LNCaP clone FGC (cell line): ENCODE results near the gene NPSR1.

Experiments
- DNase-seq: peaks from one replicate; pipeline ENCODE4 v3.0.0-alpha.2; 2011; ENCODE audit warnings: low read depth
- H3K4me3 ChIP-seq: 2 replicates; pipeline ENCODE4 v1.5.1; 2011; ENCODE audit warnings: mild to moderate bottlenecking, low read depth, low read length, control low read depth
- TF ChIP-seq, protein P1 (sequence below): IDR thresholded peaks from 2 replicates; pipeline ENCODE4 v1.5.1; 2012; ENCODE audit warnings: mild to moderate bottlenecking; ENCODE audit not compliant: control insufficient read depth, insufficient read depth; ENCODE audit errors: extremely low read depth

The NPSR1 gene

DNA sequence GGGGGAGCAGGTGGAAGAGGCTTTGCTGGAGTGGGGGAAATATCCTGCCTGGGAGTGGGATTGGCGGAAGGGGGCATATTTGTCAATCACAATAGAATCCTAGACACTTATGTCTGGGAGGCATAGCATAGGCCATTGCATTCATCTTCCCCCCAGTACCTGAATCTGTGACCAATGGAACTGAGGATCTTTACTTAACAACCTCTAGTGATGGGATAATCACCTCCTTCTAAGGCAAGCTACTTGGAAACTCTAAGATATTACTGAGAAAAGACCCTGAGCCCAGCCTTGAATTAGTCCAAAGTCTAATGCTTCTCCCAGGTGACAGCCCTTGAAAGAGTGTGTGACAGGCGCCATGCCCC, 90.7 kb downstream of the NPSR1 start:
- TF ChIP-seq, protein P1, sequence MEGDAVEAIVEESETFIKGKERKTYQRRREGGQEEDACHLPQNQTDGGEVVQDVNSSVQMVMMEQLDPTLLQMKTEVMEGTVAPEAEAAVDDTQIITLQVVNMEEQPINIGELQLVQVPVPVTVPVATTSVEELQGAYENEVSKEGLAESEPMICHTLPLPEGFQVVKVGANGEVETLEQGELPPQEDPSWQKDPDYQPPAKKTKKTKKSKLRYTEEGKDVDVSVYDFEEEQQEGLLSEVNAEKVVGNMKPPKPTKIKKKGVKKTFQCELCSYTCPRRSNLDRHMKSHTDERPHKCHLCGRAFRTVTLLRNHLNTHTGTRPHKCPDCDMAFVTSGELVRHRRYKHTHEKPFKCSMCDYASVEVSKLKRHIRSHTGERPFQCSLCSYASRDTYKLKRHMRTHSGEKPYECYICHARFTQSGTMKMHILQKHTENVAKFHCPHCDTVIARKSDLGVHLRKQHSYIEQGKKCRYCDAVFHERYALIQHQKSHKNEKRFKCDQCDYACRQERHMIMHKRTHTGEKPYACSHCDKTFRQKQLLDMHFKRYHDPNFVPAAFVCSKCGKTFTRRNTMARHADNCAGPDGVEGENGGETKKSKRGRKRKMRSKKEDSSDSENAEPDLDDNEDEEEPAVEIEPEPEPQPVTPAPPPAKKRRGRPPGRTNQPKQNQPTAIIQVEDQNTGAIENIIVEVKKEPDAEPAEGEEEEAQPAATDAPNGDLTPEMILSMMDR = no peak
- no peak overlapping the region for H3K4me3 ChIP-seq
- DNase-seq = no peak

DNA sequence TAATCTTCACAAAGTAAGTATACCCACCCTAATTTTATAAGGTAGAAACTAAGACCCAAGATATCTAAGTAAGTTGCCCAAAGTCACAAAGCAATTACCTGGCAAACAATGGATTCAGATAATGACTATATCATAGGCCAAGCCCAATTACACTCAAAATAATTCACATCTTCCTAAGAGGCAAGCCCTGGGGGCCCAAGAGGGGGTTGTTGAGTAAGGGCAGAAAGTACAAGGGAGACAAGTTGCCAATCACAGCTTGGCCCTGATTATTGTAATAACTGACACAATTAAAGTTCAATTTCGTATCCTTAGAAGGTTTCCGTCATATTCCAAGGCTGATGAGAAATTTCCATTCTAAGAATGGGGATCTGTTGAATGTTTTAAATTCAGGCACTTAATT, 91.4 kb downstream of the NPSR1 start:
- TF ChIP-seq, protein P1 = no peak

DNA sequence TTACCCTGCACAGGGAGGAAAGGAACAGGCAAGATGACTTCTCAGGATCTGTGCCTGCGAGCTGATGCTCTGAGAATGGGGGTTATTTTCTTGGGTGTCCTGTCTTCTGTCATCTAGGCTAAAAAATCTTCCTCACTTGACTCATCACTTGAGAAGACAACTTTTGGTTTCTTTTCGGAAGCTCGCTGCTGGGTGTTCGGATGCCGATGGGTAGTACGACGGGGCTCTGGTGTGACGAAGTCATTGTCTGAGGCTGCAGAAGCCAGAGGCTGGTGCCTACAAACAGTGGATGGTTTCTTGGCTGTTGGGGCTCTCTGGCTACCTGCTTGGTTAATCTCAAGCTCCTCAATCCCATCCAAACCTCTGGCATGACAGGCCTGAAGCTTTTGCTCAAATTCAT, 92.2 kb downstream of the NPSR1 start:
- no peak overlapping the region for H3K4me3 ChIP-seq
- TF ChIP-seq, protein P1 = no peak
- no peak for DNase-seq

More for the DNA sequence above, 91.4 kb downstream of the NPSR1 start:
- no peak for DNase-seq
- H3K4me3 ChIP-seq = no peak overlapping the region

DNA sequence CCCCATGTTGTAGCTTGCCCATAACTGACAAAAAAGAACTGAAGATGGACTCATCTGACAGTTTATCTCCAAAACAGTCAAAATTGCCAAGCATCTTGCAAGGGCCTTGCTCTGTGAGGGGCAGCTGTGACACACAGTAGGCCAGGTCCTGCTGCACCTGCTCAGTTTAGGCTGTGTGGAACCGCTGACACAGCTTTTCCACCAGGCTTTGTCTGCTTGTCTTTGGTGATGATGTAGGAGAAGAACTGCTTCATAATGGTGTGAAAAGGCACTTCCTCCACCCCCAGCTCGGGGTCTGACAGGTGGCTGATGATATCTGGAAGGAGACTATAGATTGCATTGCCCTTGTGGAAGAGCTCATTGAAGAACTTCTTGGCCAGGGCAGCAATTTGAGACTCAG, 92.6 kb downstream of the NPSR1 start:
- no peak overlapping the region for H3K4me3 ChIP-seq
- no peak for DNase-seq
- TF ChIP-seq, protein P1 = no peak

DNA sequence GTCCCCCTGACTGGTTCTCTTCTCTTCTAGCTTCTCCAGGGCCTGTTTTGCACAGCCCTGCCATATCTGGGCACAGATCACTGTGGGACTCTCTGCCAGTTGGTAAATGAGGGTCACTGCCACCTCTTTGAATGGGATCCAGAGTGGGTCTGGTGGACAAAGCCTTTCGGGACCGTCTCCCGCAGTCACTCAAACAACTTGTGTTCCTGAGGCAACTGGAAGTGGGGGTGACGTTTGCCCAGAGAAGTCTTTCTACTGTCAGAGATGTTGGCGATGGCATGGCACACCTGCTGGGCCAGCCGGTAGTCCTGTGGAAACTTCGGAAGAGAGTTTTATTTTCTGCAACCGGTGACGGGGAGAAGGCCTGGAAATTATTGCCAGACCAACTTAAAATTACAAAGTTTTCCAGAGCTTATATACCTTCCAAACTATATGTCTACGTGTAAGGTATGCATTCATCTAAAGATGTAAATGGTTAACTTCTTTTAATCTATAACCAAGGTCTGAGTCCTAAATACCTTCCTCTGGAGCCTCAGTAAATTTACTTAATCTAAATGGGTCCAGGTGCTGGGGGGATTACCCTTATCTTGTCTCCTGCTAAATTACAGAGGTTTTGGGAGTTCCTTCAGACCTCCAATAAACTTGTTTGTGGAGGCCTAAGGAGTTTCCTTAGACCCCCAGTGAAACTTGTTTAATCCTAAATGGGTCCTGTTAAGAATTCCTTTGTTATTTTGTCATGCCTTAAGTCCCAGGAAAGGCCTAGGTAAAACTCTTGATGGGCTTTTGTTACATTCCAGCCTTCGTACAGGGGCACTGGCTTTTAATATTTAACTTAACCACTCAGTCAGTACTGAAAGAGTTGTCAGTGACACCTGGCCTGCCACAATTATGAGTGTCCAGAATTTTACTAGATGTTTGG, 94.0 kb downstream of the NPSR1 start:
- no peak overlapping the region for H3K4me3 ChIP-seq
- TF ChIP-seq, protein P1 = no peak
- no peak for DNase-seq

DNA sequence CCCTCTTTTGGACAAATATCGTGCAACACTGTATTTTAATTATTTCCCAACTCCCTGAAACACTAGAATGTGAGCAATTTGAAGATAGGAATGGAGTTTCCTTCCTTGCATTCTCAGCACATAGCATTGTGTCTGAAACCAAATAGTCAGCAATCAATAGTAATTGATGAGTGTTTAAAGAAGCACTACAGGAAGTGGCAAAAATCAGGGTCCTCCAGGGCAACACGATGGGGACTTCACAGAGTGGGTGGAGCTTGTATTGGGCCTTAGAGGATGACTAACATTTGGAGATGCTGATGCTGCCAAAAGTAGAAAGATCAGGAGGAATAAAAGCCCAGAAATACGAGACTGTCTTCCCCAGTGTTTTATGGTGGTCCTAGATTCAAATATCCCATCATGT, 94.9 kb downstream of the NPSR1 start:
- TF ChIP-seq, protein P1 = no peak
- no peak overlapping the region for H3K4me3 ChIP-seq
- DNase-seq = no peak

DNA sequence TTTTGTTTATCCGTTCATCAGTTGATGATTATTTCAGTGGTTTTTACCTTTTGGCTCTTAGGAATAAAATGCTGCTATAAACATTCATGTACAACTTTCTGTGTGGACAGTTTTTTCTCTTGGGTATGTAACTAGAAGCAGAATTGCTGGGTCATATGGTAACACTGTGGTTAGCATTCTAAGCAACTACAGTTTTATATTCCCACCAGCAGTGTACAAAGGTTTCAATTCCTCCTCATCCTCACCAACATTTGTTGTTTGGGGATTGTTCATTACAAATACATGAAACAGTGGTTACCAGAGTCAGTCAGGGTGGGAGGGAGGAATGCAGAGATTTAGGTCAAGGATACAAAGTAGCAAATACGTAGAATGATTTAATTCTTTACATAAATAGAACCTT, 97.0 kb downstream of the NPSR1 start:
- no peak overlapping the region for H3K4me3 ChIP-seq
- no peak for DNase-seq
- TF ChIP-seq, protein P1 = no peak
